Body of pancreas (tissue), 4 donors: ENCODE measurements around the gene SRPK1. TPM values are rescaled to one million over a fixed set of nuclear protein-coding genes. Genes with fewer than 3 reads are reported as not detected.

ENCODE experiments used
- ATAC-seq: fragments of 150-250 bp; one replicate; pipeline ENCODE4 v1.9.1; 2016
- DNase-seq, 4 donors: peaks; one replicate each; pipeline ENCODE4 v3.0.0-alpha.2; 2019
- H3K27ac ChIP-seq, 4 donors: fragments of 200-600 bp; sonication (generic); 1 replicate in 3 of 4; 2 replicates in 1 of 4; pipeline versions ENCODE4 v1.5.1 to v1.6.1; 2016 to 2019; ENCODE audit warnings: mild to moderate bottlenecking in 1 of 4, mixed read lengths in 1 of 4, moderate library complexity in 1 of 4
- H3K27me3 ChIP-seq, 2 donors: fragments of 200-600 bp; sonication (generic); one replicate each; pipeline ENCODE4 v1.6.0; 2016; ENCODE audit warnings: mild to moderate bottlenecking in 1 of 2
- H3K36me3 ChIP-seq, 2 donors: fragments of 200-600 bp; sonication (generic); replicated peaks in 1 of 2; 2 replicates each; pipeline ENCODE4 v1.5.1; 2016; ENCODE audit warnings: low read depth in 2 of 2; ENCODE audit not compliant: insufficient read depth in 1 of 2
- H3K4me1 ChIP-seq: fragments of 200-600 bp; sonication (generic); one replicate; pipeline ENCODE4 v1.6.0; 2016
- H3K4me3 ChIP-seq, 2 donors: fragments of 200-600 bp; sonication (generic); 1 replicate in 1 of 2; 2 replicates in 1 of 2; pipeline ENCODE4 v1.5.1; 2016 to 2019
- H3K9me3 ChIP-seq, 3 donors: fragments of 200-600 bp; sonication (generic); 1 replicate in 2 of 3; 2 replicates in 1 of 3; pipeline ENCODE4 v1.5.1; 2016
- POLR2A ChIP-seq, 3 donors: fragments of 450-650 bp; IDR thresholded peaks; one replicate each; pipeline ENCODE4 v1.6.1; 2016; ENCODE audit warnings: antibody characterized with exemption in 3 of 3, mild to moderate bottlenecking in 2 of 3
- WGBS, 2 donors: methylation state at CpG; one replicate each; pipeline ENCODE4 v1.1.5; 2017; 5-methylcytosine and 5-hydroxymethylcytosine counted together
- intact Hi-C: fragments of 100-400 bp; cut with DNase I; formaldehyde crosslinking; loops from one replicate; pipeline ENCODE4 v1.15.1; 2023
- total RNA-seq, 2 donors: library from RNA; depleted of rRNA; stranded (reverse); fragments of >200 nt; gene quantifications; one replicate each; pipeline ENCODE4 v1.1.0, GENCODE V29; 2016
- TF ChIP-seq, protein P1 (sequence below), 7 experiments: fragments of 450-650 bp in 4 of 7; fragments of 200-600 bp in 3 of 7; sonication (generic) in 3 of 7; IDR thresholded peaks; one replicate each; pipeline ENCODE4 v1.5.1; 2016 to 2019; ENCODE audit warnings: antibody characterized with exemption in 7 of 7

Gene SRPK1
- total RNA-seq, 2 donors from 2014 or later: 30.4 to 80.4 TPM

DNA sequence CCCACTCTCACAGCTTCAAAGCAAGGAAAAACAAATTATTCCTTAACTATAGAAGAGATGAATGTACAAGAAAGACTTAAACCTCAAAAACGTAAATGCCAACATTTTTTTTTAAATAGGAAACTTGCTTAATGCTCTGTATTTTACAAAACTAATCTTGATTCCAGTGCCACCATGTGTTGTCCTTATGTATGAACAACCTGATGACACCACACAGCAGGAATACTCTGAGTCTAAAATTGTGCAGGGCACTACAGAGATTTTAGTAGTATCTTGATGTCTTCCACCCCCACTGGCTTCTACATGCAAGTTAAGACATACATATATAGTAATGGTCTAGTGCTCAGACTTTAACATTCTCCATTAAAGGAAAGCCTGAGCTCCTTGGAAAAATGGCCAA lies 46.2 kb downstream of the SRPK1 start:
- WGBS, 2 donors: 36 to 53% methylated on average over 1 of the region's 1 CpG
- no peak overlapping the region for H3K27ac ChIP-seq
- TF ChIP-seq POLR2A (IDR thresholded peaks at IDR 0.05): no peak
- TF ChIP-seq, protein P1, sequence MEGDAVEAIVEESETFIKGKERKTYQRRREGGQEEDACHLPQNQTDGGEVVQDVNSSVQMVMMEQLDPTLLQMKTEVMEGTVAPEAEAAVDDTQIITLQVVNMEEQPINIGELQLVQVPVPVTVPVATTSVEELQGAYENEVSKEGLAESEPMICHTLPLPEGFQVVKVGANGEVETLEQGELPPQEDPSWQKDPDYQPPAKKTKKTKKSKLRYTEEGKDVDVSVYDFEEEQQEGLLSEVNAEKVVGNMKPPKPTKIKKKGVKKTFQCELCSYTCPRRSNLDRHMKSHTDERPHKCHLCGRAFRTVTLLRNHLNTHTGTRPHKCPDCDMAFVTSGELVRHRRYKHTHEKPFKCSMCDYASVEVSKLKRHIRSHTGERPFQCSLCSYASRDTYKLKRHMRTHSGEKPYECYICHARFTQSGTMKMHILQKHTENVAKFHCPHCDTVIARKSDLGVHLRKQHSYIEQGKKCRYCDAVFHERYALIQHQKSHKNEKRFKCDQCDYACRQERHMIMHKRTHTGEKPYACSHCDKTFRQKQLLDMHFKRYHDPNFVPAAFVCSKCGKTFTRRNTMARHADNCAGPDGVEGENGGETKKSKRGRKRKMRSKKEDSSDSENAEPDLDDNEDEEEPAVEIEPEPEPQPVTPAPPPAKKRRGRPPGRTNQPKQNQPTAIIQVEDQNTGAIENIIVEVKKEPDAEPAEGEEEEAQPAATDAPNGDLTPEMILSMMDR (IDR thresholded peaks at IDR 0.05): no peak
- ATAC-seq (peak; percentile 42), DNase-seq (no peak)
- no peaks in the 10 kb centered on the region for H3K9me3 ChIP-seq
- peaks cover 0 to 5% of the 10 kb centered on the region in 2 donors for H3K36me3 ChIP-seq
- H3K27me3 ChIP-seq: no peaks in the 10 kb centered on the region
- H3K4me1 ChIP-seq: no peaks in the 10 kb centered on the region
- H3K4me3 ChIP-seq: no peak overlapping the region
- intact Hi-C loops: no loop called here

DNA sequence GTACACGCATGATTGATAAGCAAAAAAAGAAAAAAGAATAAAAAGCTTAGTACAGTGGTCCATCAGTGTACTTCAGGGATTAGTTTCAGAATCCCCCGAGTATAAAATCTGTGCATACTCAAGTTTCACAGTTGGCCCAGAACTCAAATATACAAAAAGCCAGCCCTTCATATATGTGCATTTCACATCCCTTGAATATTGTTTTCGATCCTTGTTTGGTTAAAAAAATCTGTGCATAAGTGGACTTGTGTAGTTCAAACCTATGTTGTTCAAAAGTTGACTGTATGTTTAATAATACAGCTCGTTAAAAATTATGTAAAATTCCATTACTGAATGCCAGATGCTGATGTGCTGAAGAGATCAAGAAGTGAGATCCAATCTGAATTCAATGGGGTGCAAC lies 61.5 kb downstream of the SRPK1 start:
- no peak for TF ChIP-seq POLR2A (IDR thresholded peaks at IDR 0.05)
- TF ChIP-seq, protein P1 (IDR thresholded peaks at IDR 0.05): no peak
- DNase-seq (no peak), ATAC-seq (no peak)
- WGBS, 2 donors: 77 to 80% methylated on average over 4 of the region's 4 CpGs
- no peaks in the 10 kb centered on the region for H3K4me1 ChIP-seq
- intact Hi-C loops: no loop called here
- H3K9me3 ChIP-seq: no peaks in the 10 kb centered on the region
- no peaks in the 10 kb centered on the region for H3K27me3 ChIP-seq
- peaks cover 0 to 5% of the 10 kb centered on the region in 2 donors for H3K36me3 ChIP-seq
- H3K27ac ChIP-seq: no peak overlapping the region
- H3K4me3 ChIP-seq: no peak overlapping the region

DNA sequence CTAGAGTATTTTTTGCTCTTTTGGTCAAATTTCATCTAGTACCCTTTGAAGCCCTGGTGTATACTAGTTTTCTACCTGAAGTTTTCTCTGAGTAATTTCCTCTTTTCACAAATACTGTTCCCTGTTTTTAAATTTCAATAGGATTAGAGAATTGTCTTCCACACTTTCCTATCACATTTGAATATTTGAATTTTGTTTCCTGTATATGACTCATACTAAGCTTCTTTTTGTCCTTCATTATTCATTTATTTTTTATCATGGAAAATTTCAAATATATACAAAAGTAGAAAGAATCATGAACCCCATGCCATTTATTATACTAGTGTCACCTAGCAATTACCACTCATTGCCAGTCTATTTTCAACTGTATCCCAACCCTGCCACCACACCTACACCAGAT lies 63.0 kb downstream of the SRPK1 start:
- Histone ChIP-seq H3K4me1 (no peaks in the 10 kb centered on the region), H3K4me3 (no peak overlapping the region), H3K27ac (no peak overlapping the region), H3K36me3 (peaks cover 0 to 5% of the 10 kb centered on the region in 2 donors), H3K9me3 (no peaks in the 10 kb centered on the region), H3K27me3 (no peaks in the 10 kb centered on the region)
- ATAC-seq (no peak), DNase-seq (no peak)
- intact Hi-C loops: no loop called here
- TF ChIP-seq, protein P1 (IDR thresholded peaks at IDR 0.05): no peak
- no peak for TF ChIP-seq POLR2A (IDR thresholded peaks at IDR 0.05)

DNA sequence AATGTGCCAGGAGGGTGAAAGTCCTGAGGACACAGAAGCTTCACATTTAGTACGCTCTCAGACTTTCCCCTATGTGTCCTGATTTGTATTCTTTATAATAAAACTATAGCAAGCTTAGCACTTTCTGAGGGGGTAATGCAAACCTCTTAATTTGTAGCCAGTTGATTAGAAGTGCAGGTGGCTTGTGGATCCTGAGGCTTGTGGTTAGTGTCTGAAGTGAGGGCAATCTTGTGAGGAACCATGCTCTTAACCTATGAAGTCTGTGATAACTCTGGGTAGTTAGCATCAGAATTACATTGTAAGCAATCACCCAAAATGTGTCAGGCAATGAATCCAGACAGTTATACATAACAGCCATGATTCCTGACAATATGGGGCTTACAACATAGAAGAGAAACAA lies 64.6 kb downstream of the SRPK1 start:
- Histone ChIP-seq H3K27me3 (no peaks in the 10 kb centered on the region), H3K27ac (no peak overlapping the region), H3K36me3 (peaks cover 0 to 5% of the 10 kb centered on the region in 2 donors), H3K9me3 (no peaks in the 10 kb centered on the region), H3K4me3 (no peak overlapping the region), H3K4me1 (no peaks in the 10 kb centered on the region)
- 100% methylated on average over 1 of the region's 1 CpG for WGBS, 2 donors
- intact Hi-C loops: no loop called here
- ATAC-seq (no peak), DNase-seq (no peak)
- TF ChIP-seq, protein P1 (IDR thresholded peaks at IDR 0.05): no peak
- TF ChIP-seq POLR2A (IDR thresholded peaks at IDR 0.05): no peak

DNA sequence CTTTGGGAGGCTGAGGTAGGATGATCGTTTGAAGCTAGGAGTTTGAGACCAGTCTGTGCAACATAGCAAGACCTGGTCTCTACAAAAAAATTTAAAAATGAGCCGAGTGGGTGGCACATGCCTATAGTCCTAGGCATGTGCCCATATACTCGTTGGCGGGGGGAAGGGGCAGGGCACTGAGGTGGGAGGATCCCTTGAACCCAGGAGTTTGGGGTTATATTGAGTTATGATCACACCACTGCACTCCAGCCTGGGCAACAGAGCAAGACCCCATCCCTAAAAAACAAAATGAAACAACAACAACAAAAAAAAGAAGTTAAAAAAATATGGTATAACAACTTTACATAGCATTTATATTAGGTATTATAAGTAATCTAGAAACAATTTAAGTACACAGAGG lies 67.9 kb downstream of the SRPK1 start:
- Histone ChIP-seq H3K36me3 (peaks cover 0 to 5% of the 10 kb centered on the region in 2 donors), H3K27me3 (no peaks in the 10 kb centered on the region), H3K4me3 (no peak overlapping the region), H3K9me3 (no peaks in the 10 kb centered on the region), H3K27ac (no peak overlapping the region), H3K4me1 (no peaks in the 10 kb centered on the region)
- no peak for ATAC-seq
- WGBS, 2 donors: 94 to 95% methylated on average over 4 of the region's 4 CpGs
- intact Hi-C loops: no loop called here
- DNase-seq: no peak
- TF ChIP-seq, protein P1 (IDR thresholded peaks at IDR 0.05): no peak
- no peak for TF ChIP-seq POLR2A (IDR thresholded peaks at IDR 0.05)
